ENCODE results near the gene THAP10.

THAP10 gene

DNA sequence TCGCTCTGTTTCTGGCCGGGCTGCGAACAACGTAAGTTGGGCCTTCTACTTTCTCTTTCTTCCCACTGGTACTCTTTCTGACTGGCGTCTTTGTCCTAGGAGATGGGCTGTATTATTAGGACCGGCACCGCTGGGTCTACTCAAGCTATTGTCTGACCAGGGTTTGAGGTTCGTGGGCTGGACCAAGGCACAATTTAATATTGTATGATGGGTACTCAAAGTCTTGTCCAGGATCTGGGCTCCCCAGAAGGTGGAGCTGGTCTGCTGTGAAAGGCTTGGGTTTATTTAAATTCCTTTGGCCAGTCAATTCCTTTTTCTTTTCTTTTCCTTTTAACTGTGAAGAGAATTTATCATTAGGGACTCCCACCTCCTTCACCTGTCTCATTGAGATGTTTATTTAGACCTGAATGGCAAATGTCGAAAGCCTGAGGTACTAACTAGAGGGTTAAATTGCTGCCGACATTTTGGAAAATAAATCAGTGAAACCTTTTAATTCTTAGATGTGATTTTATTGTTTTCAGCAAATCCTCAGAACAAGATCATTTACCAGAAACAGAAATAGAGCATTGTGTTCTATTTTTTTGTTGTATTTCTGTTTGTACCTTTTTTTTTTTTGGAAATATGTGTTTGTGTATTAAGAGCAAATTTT is 803 bp upstream of the THAP10 start:
- Mint-ChIP-seq H3K36me3 (ENCODE audit: low read depth) (peaks cover 5% of the 10 kb centered on the region), H3K4me3 (peak overlapping the region; percentile 95 to 98 (median 96)), H3K9me3 (no peaks in the 10 kb centered on the region), H3K4me1 (peaks cover 26% of the 10 kb centered on the region), H3K27me3 (ENCODE audit: low read depth) (no peaks in the 10 kb centered on the region), H3K27ac (peak overlapping the region; percentile 89 to 95 (median 93))
- TF ChIP-seq, protein P1, sequence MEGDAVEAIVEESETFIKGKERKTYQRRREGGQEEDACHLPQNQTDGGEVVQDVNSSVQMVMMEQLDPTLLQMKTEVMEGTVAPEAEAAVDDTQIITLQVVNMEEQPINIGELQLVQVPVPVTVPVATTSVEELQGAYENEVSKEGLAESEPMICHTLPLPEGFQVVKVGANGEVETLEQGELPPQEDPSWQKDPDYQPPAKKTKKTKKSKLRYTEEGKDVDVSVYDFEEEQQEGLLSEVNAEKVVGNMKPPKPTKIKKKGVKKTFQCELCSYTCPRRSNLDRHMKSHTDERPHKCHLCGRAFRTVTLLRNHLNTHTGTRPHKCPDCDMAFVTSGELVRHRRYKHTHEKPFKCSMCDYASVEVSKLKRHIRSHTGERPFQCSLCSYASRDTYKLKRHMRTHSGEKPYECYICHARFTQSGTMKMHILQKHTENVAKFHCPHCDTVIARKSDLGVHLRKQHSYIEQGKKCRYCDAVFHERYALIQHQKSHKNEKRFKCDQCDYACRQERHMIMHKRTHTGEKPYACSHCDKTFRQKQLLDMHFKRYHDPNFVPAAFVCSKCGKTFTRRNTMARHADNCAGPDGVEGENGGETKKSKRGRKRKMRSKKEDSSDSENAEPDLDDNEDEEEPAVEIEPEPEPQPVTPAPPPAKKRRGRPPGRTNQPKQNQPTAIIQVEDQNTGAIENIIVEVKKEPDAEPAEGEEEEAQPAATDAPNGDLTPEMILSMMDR (IDR thresholded peaks at IDR 0.05; ENCODE audit: unreplicated experiment in 3 of 3), result peak; percentile 54 to 60 (median 55)

- H3K36me3 Mint-ChIP-seq (ENCODE audit: low read depth), result no peaks in the 10 kb centered on the region
- H3K27me3 Mint-ChIP-seq (ENCODE audit: low read depth), result no peaks in the 10 kb centered on the region
- no peaks in the 10 kb centered on the region for H3K4me1 Mint-ChIP-seq
- TF ChIP-seq, protein P1 (IDR thresholded peaks at IDR 0.05; ENCODE audit: unreplicated experiment in 3 of 3), result no peak
- no peaks in the 10 kb centered on the region for H3K9me3 Mint-ChIP-seq
- no peak overlapping the region for H3K27ac Mint-ChIP-seq
- H3K4me3 Mint-ChIP-seq, result no peak overlapping the region
Measured at GRCh38 chr15:70882361-70882760, 9.9 kb downstream of the THAP10 start.

DNA sequence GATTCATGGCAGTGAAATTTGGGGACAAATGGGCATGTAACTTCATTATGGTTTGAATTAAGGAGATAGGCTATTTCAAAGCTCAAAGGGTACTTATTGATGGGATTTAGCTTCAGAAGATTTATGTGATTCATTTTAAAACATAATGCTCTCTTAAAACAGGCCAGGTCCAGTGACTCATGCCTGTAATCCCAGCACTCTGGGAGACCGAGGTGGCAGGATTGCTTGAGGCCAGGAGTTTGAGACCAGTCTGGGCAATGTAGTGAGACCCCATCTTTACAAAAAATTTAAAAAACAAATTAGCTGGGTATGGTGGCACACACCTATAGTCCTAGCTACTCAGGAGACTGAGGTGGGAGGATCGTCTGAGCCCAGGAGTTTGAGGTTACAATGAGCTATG is 11.5 kb downstream of the THAP10 start:
- Mint-ChIP-seq H3K27me3 (ENCODE audit: low read depth) (no peaks in the 10 kb centered on the region), H3K27ac (no peak overlapping the region), H3K36me3 (ENCODE audit: low read depth) (no peaks in the 10 kb centered on the region), H3K9me3 (no peaks in the 10 kb centered on the region), H3K4me3 (no peak overlapping the region), H3K4me1 (no peaks in the 10 kb centered on the region)
- TF ChIP-seq, protein P1 (IDR thresholded peaks at IDR 0.05; ENCODE audit: unreplicated experiment in 3 of 3), result no peak

GRCh38 chr15:70879401-70879800 is 12.8 kb downstream of the THAP10 start:
- no peak overlapping the region for H3K4me3 Mint-ChIP-seq
- TF ChIP-seq, protein P1 (IDR thresholded peaks at IDR 0.05; ENCODE audit: unreplicated experiment in 3 of 3), result no peak
- no peaks in the 10 kb centered on the region for H3K27me3 Mint-ChIP-seq (ENCODE audit: low read depth)
- H3K9me3 Mint-ChIP-seq, result no peaks in the 10 kb centered on the region
- H3K27ac Mint-ChIP-seq, result peak overlapping the region in 1 of 3 experiments; percentile 5
- H3K36me3 Mint-ChIP-seq (ENCODE audit: low read depth), result no peaks in the 10 kb centered on the region
- H3K4me1 Mint-ChIP-seq, result no peaks in the 10 kb centered on the region

DNA sequence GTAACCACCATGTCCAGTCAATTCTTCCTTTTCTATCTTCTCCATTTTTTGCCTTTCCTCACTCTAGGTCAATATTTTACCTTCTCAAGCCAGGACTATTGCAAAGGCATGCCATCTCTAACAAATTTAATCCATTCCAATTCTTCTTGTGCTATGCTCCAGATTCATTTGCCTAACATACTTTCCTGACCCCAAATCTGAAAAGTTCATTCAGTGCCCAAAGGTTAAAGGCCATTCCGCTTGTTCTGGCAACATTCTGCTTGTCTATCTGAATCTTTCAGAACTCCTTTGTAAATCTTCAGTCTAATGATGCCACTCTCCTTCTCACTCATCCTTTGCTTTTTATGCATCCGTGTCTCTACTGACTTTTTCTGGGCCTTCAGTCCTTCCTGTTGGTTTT is 15.6 kb downstream of the THAP10 start:
- Mint-ChIP-seq H3K27me3 (ENCODE audit: low read depth) (no peaks in the 10 kb centered on the region), H3K36me3 (ENCODE audit: low read depth) (peaks cover 5% of the 10 kb centered on the region)

More for the DNA sequence above, 15.6 kb downstream of the THAP10 start:
- TF ChIP-seq, protein P1 (IDR thresholded peaks at IDR 0.05; ENCODE audit: unreplicated experiment in 3 of 3), result no peak
- Mint-ChIP-seq H3K4me3 (no peak overlapping the region), H3K27ac (no peak overlapping the region), H3K4me1 (no peaks in the 10 kb centered on the region), H3K9me3 (peaks cover 3% of the 10 kb centered on the region)
